Muscle layer of colon (tissue), 2 donors: ENCODE measurements around the gene CAMK1.

Source experiments
- H3K27ac ChIP-seq: one replicate; pipeline ENCODE4 v1.7.0; 2013; ENCODE audit warnings: low read depth, mild to moderate bottlenecking, low read length, moderate library complexity
- H3K27me3 ChIP-seq, 2 donors: one replicate each; pipeline ENCODE4 v1.7.0; 2013; ENCODE audit warnings: low read length in 2 of 2, mild to moderate bottlenecking in 2 of 2; ENCODE audit not compliant: insufficient read depth in 2 of 2, control insufficient read depth in 1 of 2
- H3K36me3 ChIP-seq: one replicate; pipeline ENCODE4 v1.7.0; 2013; ENCODE audit warnings: mild to moderate bottlenecking, low read length; ENCODE audit not compliant: insufficient read depth
- H3K4me1 ChIP-seq: one replicate; pipeline ENCODE4 v1.7.0; 2013; ENCODE audit warnings: mild to moderate bottlenecking, low read length; ENCODE audit not compliant: insufficient read depth
- H3K4me3 ChIP-seq, 2 donors: one replicate each; pipeline ENCODE4 v1.7.0; 2013; ENCODE audit warnings: low read length in 2 of 2, low read depth in 1 of 2, mild to moderate bottlenecking in 1 of 2, moderate library complexity in 1 of 2
- H3K9ac ChIP-seq: one replicate; pipeline ENCODE4 v1.7.0; 2013; ENCODE audit warnings: low read length
- H3K9me3 ChIP-seq: one replicate; pipeline ENCODE4 v1.7.0; 2013; ENCODE audit warnings: mild to moderate bottlenecking, low read length
- donor health status: abdominal sarcoma.
- donor health status: Adenocarcinoma of cecum.

The CAMK1 gene

GRCh38 chr3:9807981-9808344 lies 38.2 kb upstream of the CAMK1 start:
- Histone ChIP-seq H3K27me3 (no peaks in the 10 kb centered on the region), H3K27ac (no peak overlapping the region), H3K36me3 (peaks cover 42% of the 10 kb centered on the region), H3K9me3 (no peaks in the 10 kb centered on the region), H3K9ac (no peak overlapping the region), H3K4me3 (no peak overlapping the region), H3K4me1 (peaks cover 12% of the 10 kb centered on the region)

GRCh38 chr3:9806688-9807589 lies 37.2 kb upstream of the CAMK1 start:
- peaks cover 43% of the 10 kb centered on the region for H3K36me3 ChIP-seq
- peaks cover 12% of the 10 kb centered on the region for H3K4me1 ChIP-seq
- no peaks in the 10 kb centered on the region for H3K27me3 ChIP-seq
- H3K27ac ChIP-seq: no peak overlapping the region
- no peak overlapping the region for H3K9ac ChIP-seq
- no peaks in the 10 kb centered on the region for H3K9me3 ChIP-seq
- H3K4me3 ChIP-seq: no peak overlapping the region

- Histone ChIP-seq H3K27me3 (no peaks in the 10 kb centered on the region), H3K9ac (no peak overlapping the region), H3K27ac (no peak overlapping the region), H3K4me3 (no peak overlapping the region), H3K36me3 (peaks cover 51% of the 10 kb centered on the region), H3K4me1 (peaks cover 8% of the 10 kb centered on the region), H3K9me3 (no peaks in the 10 kb centered on the region)
Measured at GRCh38 chr3:9806137-9806536, 36.4 kb upstream of the CAMK1 start.

- Histone ChIP-seq H3K27ac (no peak overlapping the region), H3K27me3 (no peaks in the 10 kb centered on the region), H3K36me3 (peaks cover 60% of the 10 kb centered on the region)
Measured at GRCh38 chr3:9804996-9805395, 35.2 kb upstream of the CAMK1 start.

GRCh38 chr3:9803494-9803893 lies 33.7 kb upstream of the CAMK1 start:
- no peak overlapping the region for H3K9ac ChIP-seq
- H3K27ac ChIP-seq: no peak overlapping the region
- H3K4me1 ChIP-seq: no peaks in the 10 kb centered on the region
- no peaks in the 10 kb centered on the region for H3K27me3 ChIP-seq
- peaks cover 71% of the 10 kb centered on the region for H3K36me3 ChIP-seq
- no peaks in the 10 kb centered on the region for H3K9me3 ChIP-seq
- no peak overlapping the region for H3K4me3 ChIP-seq

More at GRCh38 chr3:9804996-9805395, 35.2 kb upstream of the CAMK1 start:
- H3K9ac ChIP-seq: no peak overlapping the region
- H3K4me1 ChIP-seq: no peaks in the 10 kb centered on the region
- no peak overlapping the region for H3K4me3 ChIP-seq
- no peaks in the 10 kb centered on the region for H3K9me3 ChIP-seq

- Histone ChIP-seq H3K27ac (no peak overlapping the region), H3K27me3 (no peaks in the 10 kb centered on the region), H3K4me3 (no peak overlapping the region), H3K9ac (no peak overlapping the region), H3K4me1 (peaks cover 5% of the 10 kb centered on the region), H3K36me3 (peaks cover 77% of the 10 kb centered on the region), H3K9me3 (no peaks in the 10 kb centered on the region)
Measured at GRCh38 chr3:9800529-9800928, 30.8 kb upstream of the CAMK1 start.

GRCh38 chr3:9797196-9797945 lies 27.6 kb upstream of the CAMK1 start:
- Histone ChIP-seq H3K4me1 (peaks cover 22% of the 10 kb centered on the region), H3K9me3 (no peaks in the 10 kb centered on the region), H3K4me3 (no peak overlapping the region), H3K27me3 (no peaks in the 10 kb centered on the region), H3K9ac (no peak overlapping the region), H3K36me3 (peaks cover 59% of the 10 kb centered on the region), H3K27ac (no peak overlapping the region)

GRCh38 chr3:9795207-9795606 lies 25.5 kb upstream of the CAMK1 start:
- Histone ChIP-seq H3K9me3 (no peaks in the 10 kb centered on the region), H3K27ac (no peak overlapping the region), H3K9ac (no peak overlapping the region), H3K4me3 (no peak overlapping the region), H3K36me3 (peaks cover 53% of the 10 kb centered on the region), H3K27me3 (no peaks in the 10 kb centered on the region), H3K4me1 (peaks cover 37% of the 10 kb centered on the region)

GRCh38 chr3:9794400-9794799 lies 24.7 kb upstream of the CAMK1 start:
- Histone ChIP-seq H3K4me3 (no peak overlapping the region), H3K9ac (no peak overlapping the region), H3K9me3 (no peaks in the 10 kb centered on the region), H3K27ac (no peak overlapping the region), H3K27me3 (no peaks in the 10 kb centered on the region), H3K4me1 (peaks cover 37% of the 10 kb centered on the region), H3K36me3 (peaks cover 53% of the 10 kb centered on the region)

GRCh38 chr3:9793161-9793781 lies 23.5 kb upstream of the CAMK1 start:
- no peaks in the 10 kb centered on the region for H3K9me3 ChIP-seq
- peaks cover 37% of the 10 kb centered on the region for H3K4me1 ChIP-seq
- no peaks in the 10 kb centered on the region for H3K27me3 ChIP-seq
- H3K4me3 ChIP-seq: peak overlapping the region; percentile 60 to 93
- H3K36me3 ChIP-seq: peaks cover 51% of the 10 kb centered on the region
- peak overlapping the region; percentile 95 for H3K27ac ChIP-seq
- peak overlapping the region; percentile 87 for H3K9ac ChIP-seq

- peaks cover 37% of the 10 kb centered on the region for H3K4me1 ChIP-seq
Measured at GRCh38 chr3:9792405-9793160, 22.8 kb upstream of the CAMK1 start, which contains the start of the genes ARPC4 and TADA3. ARPC4 (plus strand) TSS chr3:9793082; CDS start chr3:9793122, 40 bp downstream. TADA3 (minus strand) TSS chr3:9792473; CDS start chr3:9791466, 1,007 bp downstream.

More at GRCh38 chr3:9792405-9793160, 22.8 kb upstream of the CAMK1 start, which contains the start of the genes ARPC4 and TADA3:
- H3K4me3 ChIP-seq: peak within 1 kb of the TSS; percentile 60 to 93
- H3K9me3 ChIP-seq: no peaks in the 10 kb centered on the region
- peaks cover 48% of the 10 kb centered on the region for H3K36me3 ChIP-seq
- no peaks in the 10 kb centered on the region for H3K27me3 ChIP-seq
- peak within 1 kb of the TSS; percentile 87 for H3K9ac ChIP-seq
- peak within 1 kb of the TSS; percentile 95 for H3K27ac ChIP-seq
